Measurements from ENCODE around the gene GSK3A.

GRCh38 chr19:42269478-42270345 is 27.3 kb upstream of the GSK3A start:
- no peak for TF ChIP-seq CTCF (IDR thresholded peaks at IDR 0.05; ENCODE audit: low read length)
- no peak for TF ChIP-seq EZH2phosphoT487 (IDR thresholded peaks at IDR 0.05; ENCODE audit: low read length)

Data from MM.1S (cell line).